GM12892 (cell line): ENCODE results near the gene MBLAC1. TPM values are rescaled to one million over a fixed set of nuclear protein-coding genes. Genes with fewer than 3 reads are reported as not detected.

Experiments
- DNase-seq: peaks from one replicate; pipeline ENCODE4 v3.0.0; 2011; ENCODE audit not compliant: insufficient read length
- FAIRE-seq: peaks from 2 replicates; lab custom pipeline; 2011; peaks lifted over from hg19 to GRCh38; lab: Jason Lieb, UNC
- POLR2A ChIP-seq: IDR thresholded peaks from 2 replicates; pipeline ENCODE4 v1.6.1; 2011; ENCODE audit warnings: low read depth, low read length, control low read depth
- POLR2AphosphoS5 ChIP-seq: IDR thresholded peaks from 2 replicates; pipeline ENCODE4 v1.6.1; 2011; ENCODE audit warnings: low read depth, low read length, control low read depth
- TAF1 ChIP-seq: IDR thresholded peaks from 2 replicates; pipeline ENCODE4 v1.6.1; 2011; ENCODE audit warnings: low read depth, mild to moderate bottlenecking, control low read depth, low read length, borderline replicate concordance
- polyA plus RNA-seq: library from polyadenylated mRNA; unstranded; fragments of >200 nt; gene quantifications from one replicate; pipeline ENCODE4 v1.2.1, GENCODE V29; 2012; ENCODE audit warnings: missing spikeins, inconsistent platforms; ENCODE audit not compliant: missing spikeins

Gene MBLAC1
- polyA plus RNA-seq = 0.68 TPM

GRCh38 chr7:100126931-100127865 is at the start of gene MBLAC1:
Gene MBLAC1 (plus strand): TSS chr7:100126967. CDS start chr7:100127396, 429 bp downstream.
- peak; percentile 95 for FAIRE-seq
- peak; percentile 83 for DNase-seq
- TF ChIP-seq POLR2A = peak; percentile 89
- no peak; the same call in 1 of the 2 replicates for TF ChIP-seq TAF1
- peak; percentile 83 for TF ChIP-seq POLR2AphosphoS5

GRCh38 chr7:100077205-100077604 is 49.6 kb upstream of the MBLAC1 start:
- TF ChIP-seq TAF1 (no peak), POLR2AphosphoS5 (no peak), POLR2A (no peak)
- FAIRE-seq (no peak), DNase-seq (no peak)

GRCh38 chr7:100079024-100079560 is 47.7 kb upstream of the MBLAC1 start:
- DNase-seq (no peak), FAIRE-seq (no peak)
- TF ChIP-seq TAF1 (no peak), POLR2AphosphoS5 (no peak), POLR2A (no peak)

GRCh38 chr7:100080907-100081534 is 45.7 kb upstream of the MBLAC1 start:
- TF ChIP-seq POLR2A (no peak), TAF1 (no peak), POLR2AphosphoS5 (no peak)
- DNase-seq (no peak), FAIRE-seq (no peak)

- FAIRE-seq (peak; percentile 99), DNase-seq (peak; percentile 89)
- TF ChIP-seq TAF1 = peak; percentile 70; the same call in 1 of the 2 replicates
- peak; percentile 95 for TF ChIP-seq POLR2A
- peak; percentile 94 for TF ChIP-seq POLR2AphosphoS5
Observed at GRCh38 chr7:100081535-100082102, 45.1 kb upstream of the MBLAC1 start, which contains the start of gene ZNF3. Gene ZNF3 (minus strand): TSS chr7:100081723. CDS start chr7:100077357, 4,366 bp downstream.

- DNase-seq = no peak
- no peak for FAIRE-seq
- no peak for TF ChIP-seq POLR2AphosphoS5
- TF ChIP-seq POLR2A = no peak
- TF ChIP-seq TAF1 = no peak
Observed at GRCh38 chr7:100082978-100083377, 43.8 kb upstream of the MBLAC1 start.

- no peak for TF ChIP-seq TAF1
- no peak for TF ChIP-seq POLR2A
- TF ChIP-seq POLR2AphosphoS5 = no peak
- FAIRE-seq (no peak), DNase-seq (no peak)
Observed at GRCh38 chr7:100085515-100085914, 41.3 kb upstream of the MBLAC1 start.

GRCh38 chr7:100087055-100087750 is 39.6 kb upstream of the MBLAC1 start:
- FAIRE-seq (no peak), DNase-seq (no peak)
- TF ChIP-seq POLR2AphosphoS5 (no peak), POLR2A (no peak), TAF1 (no peak)

GRCh38 chr7:100088095-100088620 is 38.6 kb upstream of the MBLAC1 start:
- TF ChIP-seq POLR2A = no peak
- FAIRE-seq (no peak), DNase-seq (no peak)
